Activated T-cell treated with anti-CD3 and anti-CD28 coated beads for 48 hours (primary cell): Measurements from ENCODE around the gene RHCE.
"Not testable (repeated sequence)": the region's sequence is repeated elsewhere in the genome, so short reads cannot be mapped to it uniquely, and the experiment has no call there.

Experiments used
- DNase-seq: peaks from one replicate; pipeline ENCODE4 v3.0.0-alpha.2; 2020; ENCODE audit warnings: low read depth

The RHCE gene

DNA sequence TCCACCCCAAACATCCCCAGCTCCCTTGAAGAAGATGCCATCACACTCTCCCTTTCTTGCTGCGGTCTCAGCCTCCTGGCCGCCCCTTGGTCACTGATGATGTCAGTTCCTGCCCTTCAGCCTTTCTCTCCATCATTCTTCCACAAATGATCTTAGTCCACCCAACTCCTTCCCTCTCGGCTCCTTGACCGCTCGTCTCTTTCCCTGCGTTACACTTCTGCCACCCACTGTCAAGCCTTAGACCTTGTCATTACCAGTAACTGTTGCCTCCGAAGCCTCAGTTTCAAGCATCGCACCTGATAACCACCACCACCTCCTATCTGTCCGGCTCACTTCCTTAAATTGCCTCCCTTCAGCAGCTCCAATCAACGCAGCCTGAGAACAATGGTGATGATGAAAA, 23.1 kb downstream of the RHCE start:
- DNase-seq, result not testable (repeated sequence)

GRCh38 chr1:25392841-25393240, 27.8 kb downstream of the RHCE start:
- DNase-seq, result no peak

DNA sequence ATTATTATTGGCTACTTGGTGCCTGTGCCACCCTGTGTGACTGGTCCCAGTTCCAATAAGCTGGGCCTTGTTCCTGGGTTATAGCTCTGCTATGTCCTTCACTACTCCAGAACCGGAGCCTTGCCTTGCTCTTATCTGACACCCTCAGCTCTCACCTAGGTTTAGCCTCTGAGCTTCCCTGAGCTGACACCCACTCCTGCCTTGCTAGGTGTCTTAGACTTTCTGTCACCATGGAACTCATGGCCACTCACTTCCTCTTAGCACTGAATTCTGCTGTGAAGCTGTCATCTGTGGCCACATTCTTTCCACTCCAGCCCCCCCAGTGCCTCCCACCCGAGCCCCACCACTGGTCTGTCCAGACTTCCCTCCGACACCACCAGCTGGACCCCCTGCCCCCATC, 30.9 kb downstream of the RHCE start:
- not testable (repeated sequence) for DNase-seq

GRCh38 chr1:25388691-25389090, 31.9 kb downstream of the RHCE start:
- DNase-seq, result not testable (repeated sequence)

DNA sequence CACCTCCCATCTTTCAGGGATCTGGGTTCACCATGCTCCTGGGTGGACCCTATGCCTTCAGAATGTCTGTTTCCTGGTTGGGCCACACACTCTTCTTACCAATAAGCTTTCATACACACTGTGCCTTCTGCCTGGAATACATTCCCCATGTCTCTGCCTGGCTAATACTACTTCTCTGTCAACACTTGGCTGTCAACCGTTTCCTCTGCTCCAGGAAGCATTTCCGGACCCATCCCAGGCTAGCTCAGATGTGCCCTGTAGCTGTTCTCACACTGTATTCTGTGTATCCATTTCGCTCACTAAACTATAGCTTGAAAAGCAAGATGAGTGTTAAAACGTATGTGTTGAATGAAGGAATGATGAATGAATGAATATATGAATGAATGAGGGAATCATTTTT, 33.5 kb downstream of the RHCE start:
- DNase-seq, result not testable (repeated sequence)

GRCh38 chr1:25383875-25384274, 36.8 kb downstream of the RHCE start:
- not testable (repeated sequence) for DNase-seq

DNA sequence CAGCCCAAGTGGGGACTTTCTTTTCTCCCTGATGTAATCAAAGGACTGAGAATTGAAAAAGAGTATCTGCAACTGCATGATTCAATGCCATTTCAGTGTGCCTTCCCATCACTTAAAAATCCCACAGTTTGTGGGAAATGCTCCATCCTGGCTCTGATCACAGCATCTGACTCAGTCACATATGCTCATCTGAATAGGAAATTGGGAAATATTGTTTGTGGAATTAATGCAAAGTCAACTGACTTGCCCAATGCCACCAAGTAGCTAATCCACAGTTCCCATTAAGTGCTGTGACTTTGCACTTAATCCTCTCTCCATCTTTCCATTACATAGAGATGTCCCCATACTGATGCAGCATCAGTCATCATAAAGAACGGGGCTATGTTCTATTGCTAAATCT, 37.5 kb downstream of the RHCE start:
- DNase-seq, result not testable (repeated sequence)

- DNase-seq, result not testable (repeated sequence)
Measured at GRCh38 chr1:25382543-25382942, 38.1 kb downstream of the RHCE start.

- not testable (repeated sequence) for DNase-seq
Measured at GRCh38 chr1:25378367-25378766, 42.3 kb downstream of the RHCE start.

GRCh38 chr1:25371757-25372156, 48.9 kb downstream of the RHCE start:
- DNase-seq, result not testable (repeated sequence)

- DNase-seq, result not testable (repeated sequence)
Measured at GRCh38 chr1:25369691-25370271, 50.8 kb downstream of the RHCE start.

GRCh38 chr1:25369241-25369640, 51.4 kb downstream of the RHCE start:
- no peak for DNase-seq

- not testable (repeated sequence) for DNase-seq
Measured at GRCh38 chr1:25362634-25363559, 57.7 kb downstream of the RHCE start.

DNA sequence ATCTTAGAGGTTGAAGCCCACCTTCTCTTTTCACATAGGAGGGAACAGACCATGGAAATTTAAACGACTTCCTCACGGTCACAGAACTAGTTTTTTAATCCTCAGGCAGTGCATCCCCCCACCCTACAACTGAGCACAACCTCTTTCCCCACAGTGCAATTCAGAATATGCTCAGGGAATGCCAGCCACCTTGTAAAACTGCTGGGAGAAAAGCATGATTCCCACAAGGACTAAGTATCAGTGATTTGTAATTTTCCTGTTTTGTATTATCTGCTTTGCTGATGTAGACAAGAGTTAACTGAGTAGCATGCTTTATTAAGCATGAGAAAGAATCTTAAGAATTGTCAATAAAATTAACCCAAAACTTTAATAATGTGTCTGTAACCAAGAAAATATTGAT, 58.7 kb downstream of the RHCE start:
- DNase-seq, result no peak

DNA sequence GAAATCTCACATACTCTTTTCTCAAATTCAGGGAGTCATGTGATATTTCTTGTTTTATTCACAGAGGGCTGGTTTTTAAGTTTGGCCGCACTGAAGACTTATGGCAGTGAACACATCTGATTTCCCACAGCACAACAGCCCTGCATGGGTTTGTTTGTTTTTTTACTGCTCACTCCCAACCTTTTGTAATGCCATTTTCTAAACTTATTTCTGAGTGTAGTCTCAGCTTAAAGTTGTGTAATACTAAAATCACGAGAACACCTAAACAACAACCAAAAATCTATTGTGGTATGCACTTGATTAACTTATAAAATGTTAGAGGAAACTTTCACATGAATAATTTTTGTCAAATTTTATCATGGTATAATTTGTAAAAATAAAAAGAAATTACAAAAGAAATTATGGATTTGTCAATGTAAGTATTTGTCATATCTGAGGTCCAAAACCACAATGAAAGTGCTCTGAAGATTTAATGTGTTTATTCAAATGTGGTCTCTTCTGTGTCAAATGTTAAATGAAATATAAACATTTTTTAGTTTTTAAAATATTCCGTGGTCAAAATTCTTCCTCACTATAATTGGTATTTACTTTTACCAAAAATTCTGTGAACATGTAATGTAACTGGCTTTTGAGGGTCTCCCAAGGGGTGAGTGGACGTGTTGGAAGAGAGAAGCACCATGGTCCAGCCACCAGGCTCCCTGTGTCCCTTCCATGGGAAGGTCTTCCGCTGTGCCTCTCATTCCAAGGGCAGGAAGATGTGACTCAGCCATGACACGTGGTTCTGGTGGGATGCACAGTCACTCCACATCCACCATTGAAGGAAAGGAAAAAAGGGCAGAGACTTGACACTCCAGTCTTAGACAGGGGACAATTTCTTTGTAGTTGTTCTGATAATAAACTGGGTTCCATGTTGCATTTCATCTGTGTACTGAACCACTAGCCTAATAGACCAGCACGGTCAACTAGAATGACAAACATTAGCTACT, 59.7 kb downstream of the RHCE start:
- no peak for DNase-seq

DNA sequence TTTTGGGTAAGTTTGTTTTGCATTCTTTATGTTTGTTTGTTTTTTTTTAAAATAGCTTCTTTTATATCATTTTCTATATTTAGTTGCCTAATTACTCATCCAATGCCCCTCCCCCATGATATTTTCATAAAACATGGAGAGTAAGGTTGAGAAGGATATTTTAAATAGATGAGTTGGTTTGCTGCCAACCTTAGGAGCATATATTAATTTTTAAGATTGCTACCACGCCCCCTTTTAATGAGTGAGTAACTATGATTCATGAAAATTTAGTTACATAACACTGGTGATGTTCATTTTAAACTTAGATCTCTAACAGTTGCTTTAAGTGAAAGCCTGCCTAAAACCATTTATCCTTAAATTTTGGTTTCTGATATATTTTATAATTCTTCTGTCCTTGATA, 63.8 kb downstream of the RHCE start:
- DNase-seq, result no peak

- no peak for DNase-seq
Measured at GRCh38 chr1:25356441-25356840, 64.2 kb downstream of the RHCE start.

DNA sequence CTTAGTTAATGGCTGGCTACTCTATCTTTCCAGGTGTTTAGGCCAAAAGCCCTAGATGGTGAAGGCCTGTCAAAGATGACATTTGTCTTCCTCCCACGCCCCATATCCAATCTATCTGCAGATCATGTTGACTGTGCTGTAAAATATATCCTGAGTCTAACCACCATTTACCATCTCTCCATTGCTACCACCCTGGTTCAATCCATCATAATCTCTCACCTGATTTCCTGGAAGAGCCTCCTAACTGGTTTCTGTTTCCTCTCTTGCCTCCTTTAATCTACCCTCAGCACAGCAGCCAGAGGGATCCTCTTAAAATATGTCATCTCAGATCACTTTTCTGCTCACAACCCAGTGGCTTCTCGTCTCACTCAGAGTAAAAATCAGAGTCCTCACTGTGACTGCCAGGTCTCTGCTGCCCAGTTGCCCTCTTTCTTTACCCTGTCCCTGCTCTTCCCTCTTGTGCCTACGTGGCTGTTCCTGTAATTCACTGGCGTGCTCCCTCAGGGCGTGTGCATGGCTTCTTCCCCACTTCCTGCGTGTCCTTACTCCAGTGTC, 64.7 kb downstream of the RHCE start:
- no peak for DNase-seq

- no peak for DNase-seq
Measured at GRCh38 chr1:25349606-25350005, 71.0 kb downstream of the RHCE start.

- DNase-seq, result no peak
Measured at GRCh38 chr1:25347556-25347955, 73.1 kb downstream of the RHCE start.

DNA sequence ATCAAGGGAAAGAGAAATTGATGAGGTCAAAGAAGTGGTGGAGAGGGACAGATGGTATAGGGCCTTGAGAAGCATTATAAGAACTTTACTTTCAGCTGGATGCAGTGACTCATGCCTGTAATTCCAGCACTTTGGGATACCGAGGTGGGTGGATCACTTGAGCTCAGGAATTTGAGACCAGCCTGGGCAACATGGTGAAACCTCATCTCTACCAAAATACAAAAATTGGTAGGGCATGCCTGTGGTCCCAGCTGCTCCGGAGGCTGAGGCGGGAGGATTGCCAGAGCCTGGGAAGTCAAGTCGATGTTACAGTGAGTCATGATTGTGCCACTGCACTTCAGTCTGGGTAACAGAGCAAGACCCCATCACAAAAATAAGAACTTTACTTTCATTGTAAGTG, 76.8 kb downstream of the RHCE start:
- no peak for DNase-seq

- DNase-seq, result no peak
Measured at GRCh38 chr1:25342846-25343245, 77.8 kb downstream of the RHCE start.
